ENCODE results near the gene ADCYAP1.

GRCh38 chr18:911025-911424, 6.4 kb downstream of the ADCYAP1 start:
- TF ChIP-seq CTCF (IDR thresholded peaks at IDR 0.05; ENCODE audit: insufficient read depth, low read depth, low read length) (no peak), EZH2 (IDR thresholded peaks at IDR 0.05; ENCODE audit: insufficient read depth, low read length) (no peak)

All from astrocyte (in vitro differentiated cells and primary cell).